Measurements from ENCODE around the gene PKNOX2. TPM values are rescaled to one million over a fixed set of nuclear protein-coding genes. Genes with fewer than 3 reads are reported as not detected.

PKNOX2 gene
- total and polyA plus RNA-seq, 2 of the 4 experiments (the other 2 are of a cell fraction), result 0.72 to 2.3 TPM

DNA sequence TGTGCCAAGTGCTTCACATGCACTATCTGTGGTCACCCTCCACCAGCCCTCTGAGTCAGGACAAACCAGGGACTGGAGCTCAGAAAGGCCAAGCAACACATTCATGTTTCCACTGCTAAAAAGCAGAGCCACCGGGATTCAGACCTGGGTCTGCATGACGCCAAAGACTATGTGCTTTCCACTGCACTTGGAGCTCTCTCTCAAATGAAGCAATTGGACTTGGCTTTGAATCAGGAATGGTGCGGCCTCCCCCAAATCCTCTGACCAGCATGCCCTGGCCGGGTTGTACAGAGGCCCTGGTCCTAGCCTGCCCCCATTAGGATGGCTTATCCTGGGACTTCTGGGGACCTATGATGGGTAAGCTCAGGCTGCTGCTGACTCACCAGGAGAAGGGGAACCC is 80.7 kb downstream of the PKNOX2 start:
- CTCF ChIA-PET, result no interaction called here
- Histone ChIP-seq H3K4me3 (ENCODE audit: insufficient read depth, low read depth, low read length) (no peak overlapping the region), H3K36me3 (ENCODE audit: control insufficient read depth, insufficient read depth, low read length) (no peaks in the 10 kb centered on the region), H3K4ac (ENCODE audit: low read depth, low read length) (no peak overlapping the region), H3K23ac (ENCODE audit: low read depth, low read length) (no peak overlapping the region), H3K4me1 (ENCODE audit: control insufficient read depth, insufficient read depth, low read length) (peaks cover 2% of the 10 kb centered on the region; the same call in 1 of the 2 replicates), H3K27me3 (ENCODE audit: control insufficient read depth, insufficient read depth, low read length) (peaks cover 3% of the 10 kb centered on the region), H3K9me1 (ENCODE audit: insufficient read depth, low read length) (no peaks in the 10 kb centered on the region), H2AK9ac (replicated peaks; ENCODE audit: low read depth, low read length, poor library complexity) (no peak overlapping the region), H3K18ac (ENCODE audit: low read depth, low read length) (no peak overlapping the region), H3K4me2 (ENCODE audit: low read depth, low read length) (no peak overlapping the region), H3K9me3 (ENCODE audit: control insufficient read depth, insufficient read depth, low read length) (peaks cover 1% of the 10 kb centered on the region; the same call in 1 of the 2 replicates), H4K5ac (ENCODE audit: low read depth, low read length) (no peak overlapping the region; the same call in 1 of the 2 replicates), H2BK5ac (ENCODE audit: low read depth, low read length, poor library complexity, severe bottlenecking) (no peak overlapping the region), H3K9ac (ENCODE audit: low read depth, low read length) (no peak overlapping the region), H2BK120ac (ENCODE audit: low read depth, low read length) (no peak overlapping the region), H3K27ac (ENCODE audit: insufficient read depth, low read length) (no peak overlapping the region), H3K14ac (replicated peaks; ENCODE audit: low read depth, low read length) (no peak overlapping the region), H4K20me1 (ENCODE audit: insufficient read depth, low read length) (no peaks in the 10 kb centered on the region), H2BK15ac (ENCODE audit: low read depth, low read length) (no peak overlapping the region), H2AK5ac (ENCODE audit: low read depth, low read length) (no peak overlapping the region), H2BK20ac (ENCODE audit: low read depth, low read length) (no peak overlapping the region), H4K91ac (ENCODE audit: insufficient read depth, low read depth, low read length) (no peak overlapping the region), H3K79me1 (ENCODE audit: low read depth in 1 of 2, low read length in 2 of 2) (no peaks in the 10 kb centered on the region), H4K8ac (ENCODE audit: low read depth in 2 of 2, low read length in 2 of 2) (no peak overlapping the region), H3K56ac (ENCODE audit: extremely low read depth, insufficient read depth, low read length) (no peak overlapping the region), H2AFZ (replicated peaks; ENCODE audit: low read length, poor library complexity) (peak overlapping the region; percentile 16)
- dilution Hi-C loops (cut with HindIII; ENCODE audit: low sequenced_read_pairs, unreplicated experiment), result no loop called here
- no TSS peak for BruUV-seq (replicated peaks)
- 67% methylated on average over 1 of the region's 4 CpGs; no CpG with 5 or more reads in 1 of the 2 experiments for WGBS, 2 experiments (ENCODE audit: extremely low coverage in 2 of 2, insufficient read length in 1 of 2)
- TF ChIP-seq, protein P1, sequence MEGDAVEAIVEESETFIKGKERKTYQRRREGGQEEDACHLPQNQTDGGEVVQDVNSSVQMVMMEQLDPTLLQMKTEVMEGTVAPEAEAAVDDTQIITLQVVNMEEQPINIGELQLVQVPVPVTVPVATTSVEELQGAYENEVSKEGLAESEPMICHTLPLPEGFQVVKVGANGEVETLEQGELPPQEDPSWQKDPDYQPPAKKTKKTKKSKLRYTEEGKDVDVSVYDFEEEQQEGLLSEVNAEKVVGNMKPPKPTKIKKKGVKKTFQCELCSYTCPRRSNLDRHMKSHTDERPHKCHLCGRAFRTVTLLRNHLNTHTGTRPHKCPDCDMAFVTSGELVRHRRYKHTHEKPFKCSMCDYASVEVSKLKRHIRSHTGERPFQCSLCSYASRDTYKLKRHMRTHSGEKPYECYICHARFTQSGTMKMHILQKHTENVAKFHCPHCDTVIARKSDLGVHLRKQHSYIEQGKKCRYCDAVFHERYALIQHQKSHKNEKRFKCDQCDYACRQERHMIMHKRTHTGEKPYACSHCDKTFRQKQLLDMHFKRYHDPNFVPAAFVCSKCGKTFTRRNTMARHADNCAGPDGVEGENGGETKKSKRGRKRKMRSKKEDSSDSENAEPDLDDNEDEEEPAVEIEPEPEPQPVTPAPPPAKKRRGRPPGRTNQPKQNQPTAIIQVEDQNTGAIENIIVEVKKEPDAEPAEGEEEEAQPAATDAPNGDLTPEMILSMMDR (conservative IDR thresholded peaks at IDR 0.05; ENCODE audit: low read depth, low read length), result no peak
- TF ChIP-seq, protein P2, sequence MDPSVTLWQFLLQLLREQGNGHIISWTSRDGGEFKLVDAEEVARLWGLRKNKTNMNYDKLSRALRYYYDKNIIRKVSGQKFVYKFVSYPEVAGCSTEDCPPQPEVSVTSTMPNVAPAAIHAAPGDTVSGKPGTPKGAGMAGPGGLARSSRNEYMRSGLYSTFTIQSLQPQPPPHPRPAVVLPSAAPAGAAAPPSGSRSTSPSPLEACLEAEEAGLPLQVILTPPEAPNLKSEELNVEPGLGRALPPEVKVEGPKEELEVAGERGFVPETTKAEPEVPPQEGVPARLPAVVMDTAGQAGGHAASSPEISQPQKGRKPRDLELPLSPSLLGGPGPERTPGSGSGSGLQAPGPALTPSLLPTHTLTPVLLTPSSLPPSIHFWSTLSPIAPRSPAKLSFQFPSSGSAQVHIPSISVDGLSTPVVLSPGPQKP (IDR thresholded peaks at IDR 0.05; ENCODE audit: borderline replicate concordance, low read depth, low read length), result no peak
- TF ChIP-seq RCOR1 (IDR thresholded peaks at IDR 0.05; ENCODE audit: insufficient replicate concordance, low read length), result no peak
- TF ChIP-seq MXI1 (IDR thresholded peaks at IDR 0.05; ENCODE audit: borderline replicate concordance, low read depth, low read length), result no peak
- no peak for TF ChIP-seq BHLHE40 (IDR thresholded peaks at IDR 0.05; ENCODE audit: low read depth, low read length)
- TF ChIP-seq, protein P3, sequence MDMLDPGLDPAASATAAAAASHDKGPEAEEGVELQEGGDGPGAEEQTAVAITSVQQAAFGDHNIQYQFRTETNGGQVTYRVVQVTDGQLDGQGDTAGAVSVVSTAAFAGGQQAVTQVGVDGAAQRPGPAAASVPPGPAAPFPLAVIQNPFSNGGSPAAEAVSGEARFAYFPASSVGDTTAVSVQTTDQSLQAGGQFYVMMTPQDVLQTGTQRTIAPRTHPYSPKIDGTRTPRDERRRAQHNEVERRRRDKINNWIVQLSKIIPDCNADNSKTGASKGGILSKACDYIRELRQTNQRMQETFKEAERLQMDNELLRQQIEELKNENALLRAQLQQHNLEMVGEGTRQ (IDR thresholded peaks at IDR 0.05; ENCODE audit: low read depth, low read length), result no peak
- no peak for TF ChIP-seq MAFK (IDR thresholded peaks at IDR 0.05; ENCODE audit: low read depth, low read length)
- TF ChIP-seq CHD1 (IDR thresholded peaks at IDR 0.05; ENCODE audit: low read depth, low read length), result no peak
- no peak for TF ChIP-seq POLR2A (IDR thresholded peaks at IDR 0.05; ENCODE audit: low read depth, low read length)
- no peak for TF ChIP-seq FOS (IDR thresholded peaks at IDR 0.05; ENCODE audit: low read depth, low read length)
- TF ChIP-seq MAZ (IDR thresholded peaks at IDR 0.05; ENCODE audit: borderline replicate concordance, low read depth, low read length), result no peak
- no peak for TF ChIP-seq CEBPB (IDR thresholded peaks at IDR 0.05; ENCODE audit: low read depth, low read length)
- no peak for TF ChIP-seq RAD21 (IDR thresholded peaks at IDR 0.05; ENCODE audit: low read length)
- no peak for TF ChIP-seq SMC3 (IDR thresholded peaks at IDR 0.05; ENCODE audit: low read depth, low read length)
- TF ChIP-seq RFX5 (IDR thresholded peaks at IDR 0.05; ENCODE audit: low read depth, low read length), result no peak
- no peak for TF ChIP-seq NFE2L2 (IDR thresholded peaks at IDR 0.05; ENCODE audit: low read depth, low read length)
- in situ Hi-C loops (cut with MboI; ENCODE audit: low sequenced_read_pairs), result no loop called here
- DNase-seq, result peak; percentile 4
- POLR2A ChIA-PET (ENCODE audit: unreplicated experiment), result no interaction called here
- intact Hi-C loops (cut with micrococcal nuclease), result no loop called here
- peak; percentile 51 for ATAC-seq (ENCODE audit: low read depth)

Data from IMR-90 (cell line).